ENCODE measurements around the gene GLT8D2.
A peak's percentile ranks its signal among the peaks of the same experiment; 100 is the strongest.

Gene GLT8D2, protein sequence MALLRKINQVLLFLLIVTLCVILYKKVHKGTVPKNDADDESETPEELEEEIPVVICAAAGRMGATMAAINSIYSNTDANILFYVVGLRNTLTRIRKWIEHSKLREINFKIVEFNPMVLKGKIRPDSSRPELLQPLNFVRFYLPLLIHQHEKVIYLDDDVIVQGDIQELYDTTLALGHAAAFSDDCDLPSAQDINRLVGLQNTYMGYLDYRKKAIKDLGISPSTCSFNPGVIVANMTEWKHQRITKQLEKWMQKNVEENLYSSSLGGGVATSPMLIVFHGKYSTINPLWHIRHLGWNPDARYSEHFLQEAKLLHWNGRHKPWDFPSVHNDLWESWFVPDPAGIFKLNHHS

DNA sequence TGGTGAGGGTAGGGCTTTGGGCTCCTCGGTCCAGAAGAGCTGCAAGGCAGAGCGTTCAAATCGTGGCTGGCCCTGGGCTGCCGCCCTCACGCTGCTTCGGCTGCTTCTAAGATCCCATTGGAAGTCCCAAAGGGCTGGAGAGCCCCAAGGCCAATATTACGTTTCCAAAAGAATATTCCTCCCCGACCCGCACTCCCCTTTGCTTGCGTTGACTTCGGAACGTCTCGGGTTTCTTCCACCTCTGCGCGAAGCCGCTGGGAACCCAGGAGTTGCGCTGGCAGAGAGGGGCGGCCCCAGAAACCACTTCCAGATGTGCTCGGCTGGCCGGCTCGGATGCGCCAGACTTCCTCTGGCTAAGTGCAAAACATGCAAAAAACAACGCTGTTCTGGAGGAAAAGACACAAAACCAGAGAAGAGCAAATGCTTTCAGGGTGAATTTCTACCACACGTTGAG is at the start of gene GLT8D2:
GLT8D2 (minus strand) TSS at position 285 of the 454 bp plus-strand sequence. CDS start 30,539 bp downstream, outside the sequence.
- DNase-seq: no peak

DNA sequence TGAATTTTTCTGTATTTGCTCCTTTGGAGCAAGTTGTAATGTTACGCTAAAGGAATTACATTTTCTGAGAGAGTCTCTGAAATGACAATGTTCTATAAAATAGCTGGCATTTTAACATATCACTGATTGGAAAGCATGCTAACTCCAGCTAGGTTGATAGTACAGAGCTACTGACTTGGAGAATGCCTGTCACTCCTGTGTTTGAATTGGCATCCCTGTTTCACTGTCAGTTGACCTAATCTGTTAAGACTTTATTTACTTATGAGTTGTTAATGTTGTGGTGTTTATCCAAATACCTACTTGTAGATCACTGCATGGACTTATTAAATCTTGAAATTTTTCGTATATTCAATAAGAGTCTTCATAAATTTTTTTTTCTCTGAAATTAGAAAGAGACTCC is 48.0 kb upstream of the GLT8D2 start:
- DNase-seq: no peak

DNA sequence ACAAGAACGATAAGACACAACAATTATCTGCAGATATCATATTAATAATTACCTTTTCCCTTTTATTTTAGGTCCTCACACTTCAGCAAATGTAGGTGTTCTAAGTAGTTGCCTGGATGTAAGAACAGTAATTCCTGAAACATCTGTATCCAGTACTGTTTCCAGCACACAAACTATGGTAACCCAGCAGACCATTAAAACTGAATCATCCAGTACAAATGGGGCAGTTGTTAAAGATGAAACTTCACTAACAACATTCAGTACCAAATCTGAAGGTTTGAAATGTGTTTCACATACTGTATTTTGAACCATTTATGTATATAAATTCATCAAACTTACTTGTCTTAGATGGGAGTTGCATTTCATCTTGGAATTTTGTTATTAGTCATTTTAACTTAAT is 45.3 kb upstream of the GLT8D2 start:
- no peak for DNase-seq

DNA sequence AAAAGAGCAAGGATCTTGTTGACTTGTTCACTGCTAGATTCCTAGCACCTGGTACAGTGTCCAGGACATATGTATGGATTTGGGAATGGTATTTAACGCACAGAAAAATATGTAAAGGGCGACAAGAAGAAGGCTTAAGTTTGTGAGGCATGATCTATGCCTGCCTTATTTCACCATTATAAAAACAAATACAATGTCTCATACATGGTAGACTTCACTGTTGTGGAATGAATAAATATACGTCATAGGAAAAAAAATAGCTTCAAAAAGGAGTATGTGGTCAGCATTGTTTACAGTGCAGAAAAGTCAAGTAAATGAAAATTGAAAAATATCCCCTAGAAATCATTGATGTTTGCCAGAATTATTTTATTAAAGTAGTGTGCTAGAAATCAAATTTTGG is 44.3 kb upstream of the GLT8D2 start:
- DNase-seq: no peak

DNA sequence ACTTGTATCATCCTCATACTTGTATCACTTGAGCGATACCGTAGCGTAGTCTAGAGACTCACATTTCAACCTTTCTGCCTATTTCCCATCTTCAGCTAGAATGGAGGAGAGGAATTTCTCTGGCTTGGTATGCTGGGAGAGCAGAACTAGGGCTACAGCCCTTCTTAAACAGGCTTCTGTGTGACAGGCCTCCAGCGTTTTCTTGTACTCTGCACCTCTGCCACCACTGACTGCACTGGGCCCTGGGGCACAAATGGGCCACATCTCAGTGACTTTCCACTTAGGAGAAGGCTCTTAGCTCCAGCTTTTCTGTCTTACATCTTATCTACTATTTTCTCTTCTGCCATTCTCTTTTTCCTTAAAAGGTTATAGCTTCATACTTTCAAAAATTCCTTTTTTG is 41.1 kb upstream of the GLT8D2 start:
- no peak for DNase-seq

DNA sequence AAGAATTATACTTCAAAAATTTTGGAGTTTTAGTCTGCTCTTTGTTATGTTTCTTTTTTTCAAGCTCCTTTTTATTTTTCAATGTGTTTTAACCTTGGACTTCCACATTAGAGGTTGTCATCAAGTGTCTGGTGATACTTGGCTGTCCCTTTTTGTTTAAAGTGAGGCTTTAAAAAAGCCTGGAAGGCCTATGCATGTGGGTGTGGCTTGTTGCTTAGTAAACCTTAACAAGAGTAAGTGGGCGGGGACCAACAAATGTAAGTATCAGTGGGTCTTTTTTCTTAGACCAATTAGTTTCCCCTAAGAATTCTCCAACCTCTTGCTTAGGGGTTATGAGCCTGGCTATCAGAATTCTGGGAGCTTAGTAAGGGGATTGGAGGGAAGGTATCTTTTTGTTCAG is 40.7 kb upstream of the GLT8D2 start:
- no peak for DNase-seq

DNA sequence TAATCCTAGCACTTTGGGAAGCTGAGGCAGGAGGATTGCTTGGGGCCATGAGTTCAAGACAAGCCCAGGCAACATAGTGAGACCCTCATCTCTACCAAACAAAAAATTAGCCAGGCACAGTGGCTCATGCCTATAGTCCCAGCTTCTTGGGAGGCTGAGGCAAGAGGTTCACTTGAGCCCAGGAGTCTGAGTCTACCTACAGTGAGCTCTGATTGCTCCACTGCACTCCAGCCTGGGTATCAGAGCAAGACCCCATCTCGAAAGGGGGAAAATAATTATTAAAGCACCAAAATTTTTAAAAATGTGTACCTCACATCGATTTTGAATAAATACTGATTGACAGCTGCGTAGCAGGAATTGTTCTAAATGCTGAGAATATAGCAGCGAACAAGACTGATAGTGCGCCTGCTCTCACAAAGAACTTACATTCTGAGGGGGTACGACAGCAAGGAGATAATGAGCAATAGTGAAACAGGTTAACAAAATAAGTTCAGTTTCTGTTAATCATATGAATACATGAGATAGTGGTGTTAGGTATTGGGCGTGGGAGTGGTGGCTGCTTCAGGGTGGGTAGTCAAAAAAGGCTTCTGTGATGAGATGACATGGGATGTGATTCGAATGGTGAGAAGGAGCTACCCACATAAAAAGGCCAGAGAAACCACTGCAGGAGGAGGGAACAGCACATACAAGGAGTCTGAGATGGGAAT is 33.9 kb upstream of the GLT8D2 start:
- DNase-seq: peak in 1 of 2 experiments; percentile 13

DNA sequence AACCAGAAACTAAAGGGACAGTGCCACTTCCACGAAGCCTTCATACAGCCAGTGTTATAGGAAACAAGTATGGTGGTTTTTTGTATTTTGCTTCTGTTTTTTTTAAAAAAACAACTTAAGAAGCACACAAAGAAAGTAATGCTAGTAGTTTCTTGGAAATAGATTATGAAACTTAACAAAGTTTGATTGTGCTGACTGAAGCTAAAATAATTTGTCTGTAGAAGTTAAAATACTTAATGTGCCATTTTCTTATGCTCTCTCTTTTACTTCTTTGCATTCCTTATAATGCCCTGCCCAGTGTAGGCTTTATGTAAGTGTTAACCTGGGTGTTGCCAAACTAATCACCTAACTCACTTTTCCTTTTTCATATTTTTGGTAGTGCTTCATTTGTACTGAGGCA is 30.8 kb upstream of the GLT8D2 start:
- DNase-seq: no peak

DNA sequence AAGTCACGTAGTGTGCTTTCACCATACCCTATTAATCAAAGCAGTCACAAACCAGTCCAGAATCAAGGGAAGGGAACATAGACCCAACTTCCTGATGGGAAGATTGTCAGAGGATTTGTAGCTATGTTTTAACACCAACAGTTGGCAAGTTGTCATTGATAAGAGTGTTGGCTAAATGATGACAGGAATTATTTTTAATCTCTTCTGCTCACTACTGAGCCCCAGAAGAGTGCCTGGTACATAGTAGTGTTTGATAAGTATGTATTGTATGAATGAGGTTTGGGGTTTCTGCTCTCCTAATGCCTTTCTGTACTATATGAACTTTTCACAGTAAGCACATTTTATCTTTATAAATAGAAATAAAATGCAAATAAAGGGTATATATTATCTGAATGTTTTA is 29.0 kb upstream of the GLT8D2 start:
- no peak for DNase-seq

DNA sequence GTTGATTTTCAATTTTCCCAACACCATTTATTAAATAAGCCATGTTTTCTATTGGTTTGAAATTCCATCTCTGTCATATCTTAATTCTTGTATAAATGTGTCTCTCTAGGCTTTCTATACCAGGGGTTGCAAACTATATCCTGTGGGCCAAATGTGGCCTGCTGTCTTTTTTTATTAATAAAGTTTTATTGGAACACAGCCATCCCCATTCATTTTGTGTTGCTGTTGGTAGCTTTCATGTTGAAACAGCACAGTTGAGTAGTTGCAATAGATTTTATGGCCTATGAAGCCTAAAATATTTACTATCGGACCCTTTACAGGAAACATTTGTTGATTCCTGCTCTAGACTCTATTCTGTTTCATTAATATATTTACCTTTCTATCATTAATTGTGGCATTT is 23.7 kb upstream of the GLT8D2 start:
- DNase-seq: no peak

DNA sequence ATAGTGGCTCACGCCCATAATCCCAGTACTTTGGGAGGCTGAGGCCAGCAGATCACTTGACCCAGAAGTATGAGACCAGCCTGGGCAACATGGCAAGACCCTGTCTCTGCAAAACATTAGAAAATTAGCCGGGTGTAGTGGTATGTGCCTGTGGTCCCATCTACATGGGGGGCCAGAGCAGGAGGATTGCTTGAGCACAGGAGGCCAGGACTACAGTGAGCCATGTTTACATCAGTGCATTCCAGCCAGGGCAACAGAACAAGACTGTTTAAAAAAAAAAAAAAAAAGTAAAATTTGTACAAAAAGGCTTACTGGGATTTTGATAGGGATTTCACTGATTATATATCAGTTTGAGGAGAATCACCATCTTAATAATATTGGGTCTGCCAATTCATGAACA is 22.1 kb upstream of the GLT8D2 start:
- DNase-seq: no peak

DNA sequence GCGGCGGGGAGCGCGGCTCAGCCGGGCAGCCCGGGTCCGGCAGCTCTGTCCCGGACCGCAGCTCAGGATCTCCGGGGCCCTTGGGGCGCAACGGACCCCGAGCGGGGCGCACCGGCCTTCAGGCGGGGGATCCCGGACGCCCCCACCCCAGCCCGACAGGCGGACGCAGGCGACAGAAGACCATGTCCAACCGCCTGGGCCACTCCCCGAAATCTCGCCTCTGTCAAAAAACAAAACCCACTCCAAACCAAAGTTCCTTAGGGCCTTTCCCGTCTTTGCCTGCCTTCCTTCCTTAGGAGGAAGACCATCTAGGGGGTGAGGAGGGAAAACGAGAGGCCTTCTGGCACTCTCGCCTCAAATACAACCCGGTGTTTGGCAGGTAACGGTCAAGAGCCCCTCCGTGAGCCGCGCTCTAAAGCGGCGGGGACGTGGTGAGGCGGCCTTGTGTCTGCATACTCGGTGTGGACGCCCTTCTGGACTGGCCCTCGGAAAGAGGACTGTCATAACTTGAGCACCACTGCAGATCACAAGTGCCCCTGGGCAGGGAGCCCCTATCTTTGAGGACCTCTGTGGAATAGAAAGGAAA is 14.9 kb upstream of the GLT8D2 start:
- DNase-seq: no peak

DNA sequence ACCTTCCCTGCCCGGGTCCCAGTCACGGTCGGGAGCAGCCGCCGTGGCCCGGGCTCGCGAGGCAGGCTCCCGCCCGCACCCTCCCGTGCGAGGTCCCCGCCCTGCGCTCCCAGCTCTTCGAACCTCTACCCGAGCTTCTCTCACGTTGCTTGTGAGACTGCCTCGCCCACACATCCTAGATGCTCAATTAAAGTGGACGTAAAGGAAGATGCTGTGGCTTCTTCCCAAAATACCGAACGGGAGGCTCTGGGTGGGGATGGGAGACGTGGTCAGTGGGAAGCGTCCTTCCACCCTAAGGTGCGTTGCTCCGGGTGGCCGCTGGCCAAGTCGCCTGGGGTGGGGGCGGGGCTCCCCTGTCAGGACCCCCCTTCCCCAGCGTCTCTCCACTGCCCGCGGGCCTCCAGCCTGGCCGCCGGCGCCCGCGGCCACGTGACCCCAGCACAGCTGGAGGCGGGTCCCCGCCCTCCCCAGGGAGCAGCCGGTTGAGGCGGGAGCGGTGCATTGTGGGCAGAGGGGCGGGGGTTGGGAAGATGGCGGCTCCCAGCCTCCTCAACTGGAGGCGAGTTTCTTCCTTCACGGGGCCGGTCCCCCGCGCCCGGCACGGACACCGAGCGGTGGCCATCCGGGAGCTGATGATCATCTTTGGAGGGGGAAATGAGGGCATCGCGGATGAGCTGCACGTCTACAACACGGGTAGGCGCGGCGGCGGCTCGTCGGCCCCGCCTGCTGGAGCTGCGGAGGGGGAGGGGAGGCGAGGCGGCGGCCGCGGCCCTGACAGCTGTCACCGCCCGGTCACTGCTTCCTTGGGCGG is 14.2 kb upstream of the GLT8D2 start, which contains the start of gene HCFC2:
HCFC2 (plus strand) TSS at position 501 of the 811 bp plus-strand sequence; CDS start at position 531, 30 bp downstream.
- DNase-seq: peak; percentile 89

DNA sequence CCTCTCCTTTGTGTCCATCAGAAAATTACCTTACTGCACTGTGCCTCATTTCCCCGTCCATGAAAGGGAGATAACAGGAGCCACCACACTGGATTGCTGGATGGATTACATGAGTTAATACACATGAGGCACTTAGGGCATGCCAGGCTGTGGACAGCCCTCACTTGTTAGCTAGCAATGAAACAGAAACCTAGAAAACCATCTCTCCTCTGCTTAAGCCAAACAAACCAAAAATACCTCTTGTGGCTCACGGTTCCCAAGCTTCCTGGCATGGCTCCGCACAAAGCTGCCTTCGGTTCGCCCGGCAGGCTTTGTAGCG is 13.7 kb upstream of the GLT8D2 start:
- DNase-seq: no peak

DNA sequence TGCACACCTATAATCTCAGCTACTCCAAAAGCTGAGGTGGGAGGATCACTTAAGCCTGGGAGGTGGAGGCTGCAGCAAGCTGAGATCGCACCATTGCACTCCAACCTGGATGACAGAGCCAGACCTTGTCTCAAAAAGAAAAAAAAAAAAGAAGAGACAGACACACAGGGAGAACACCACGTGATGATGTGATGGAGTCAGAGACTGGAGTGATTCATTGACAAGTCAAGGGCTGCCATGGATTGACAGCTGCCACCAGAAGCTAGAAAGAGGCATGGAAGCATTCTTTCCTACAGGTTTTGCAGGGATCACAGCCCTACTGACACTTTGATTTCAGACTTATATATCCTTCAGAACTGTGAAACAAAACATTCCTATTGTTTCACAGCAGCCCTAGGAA is 10.8 kb upstream of the GLT8D2 start:
- no peak for DNase-seq

DNA sequence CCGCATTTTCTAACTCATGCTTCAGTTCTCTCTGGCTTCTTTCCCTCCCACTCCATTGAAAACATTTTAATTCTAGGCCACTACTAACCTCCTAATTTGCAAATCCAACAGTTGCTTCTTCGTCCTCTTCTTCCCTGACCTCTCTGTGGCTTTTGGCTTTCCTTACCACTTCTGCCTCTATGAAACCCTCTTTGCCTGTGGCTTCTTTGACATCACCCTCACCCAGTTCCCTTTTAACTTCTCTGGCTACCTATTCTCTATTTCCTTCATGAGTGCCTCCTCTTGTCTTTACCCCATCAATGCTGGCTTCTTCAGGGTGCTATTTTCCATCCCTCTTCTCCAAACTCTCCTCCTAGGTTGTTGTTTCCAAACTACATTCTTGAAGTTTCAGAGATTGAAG is 10.0 kb upstream of the GLT8D2 start:
- no peak for DNase-seq

DNA sequence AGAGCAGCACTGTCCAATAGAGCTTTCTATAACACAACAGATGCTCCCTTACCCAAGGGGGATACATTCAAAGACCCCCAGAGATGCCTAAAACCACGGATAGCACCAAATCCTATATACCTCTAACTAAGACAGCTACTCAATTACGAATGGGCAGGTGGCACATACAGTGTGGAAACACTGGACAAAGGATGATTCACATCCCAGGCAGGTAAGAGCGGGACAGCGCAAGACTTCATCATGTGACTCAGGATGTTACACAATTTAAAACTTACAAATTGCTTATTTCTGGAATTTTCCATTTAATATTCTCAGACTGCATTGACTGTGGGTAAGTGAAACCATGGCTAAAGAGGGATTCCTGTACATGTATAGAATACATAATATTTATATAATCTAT is 8.8 kb upstream of the GLT8D2 start:
- DNase-seq: no peak

DNA sequence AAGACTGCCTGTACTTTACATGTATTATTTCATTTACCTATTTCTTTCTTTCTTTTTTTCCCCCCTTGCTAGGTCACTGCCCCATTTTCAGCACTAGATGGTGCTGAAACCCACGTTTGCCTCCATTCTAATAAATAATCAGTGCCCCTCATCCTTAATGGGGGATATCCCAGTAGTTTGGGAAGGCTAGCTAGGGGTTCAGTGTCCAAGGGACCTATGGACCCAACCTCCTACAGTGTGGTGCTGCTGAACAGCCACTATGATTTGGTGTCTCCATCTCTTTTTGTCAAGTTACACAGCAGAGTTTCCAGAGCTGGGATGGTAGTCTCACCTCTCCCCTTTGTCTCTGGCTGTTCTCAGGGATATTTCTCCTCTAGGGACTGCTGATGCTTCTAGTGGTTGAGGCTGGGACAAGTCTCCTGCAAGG is 7.8 kb upstream of the GLT8D2 start:
- no peak for DNase-seq

DNA sequence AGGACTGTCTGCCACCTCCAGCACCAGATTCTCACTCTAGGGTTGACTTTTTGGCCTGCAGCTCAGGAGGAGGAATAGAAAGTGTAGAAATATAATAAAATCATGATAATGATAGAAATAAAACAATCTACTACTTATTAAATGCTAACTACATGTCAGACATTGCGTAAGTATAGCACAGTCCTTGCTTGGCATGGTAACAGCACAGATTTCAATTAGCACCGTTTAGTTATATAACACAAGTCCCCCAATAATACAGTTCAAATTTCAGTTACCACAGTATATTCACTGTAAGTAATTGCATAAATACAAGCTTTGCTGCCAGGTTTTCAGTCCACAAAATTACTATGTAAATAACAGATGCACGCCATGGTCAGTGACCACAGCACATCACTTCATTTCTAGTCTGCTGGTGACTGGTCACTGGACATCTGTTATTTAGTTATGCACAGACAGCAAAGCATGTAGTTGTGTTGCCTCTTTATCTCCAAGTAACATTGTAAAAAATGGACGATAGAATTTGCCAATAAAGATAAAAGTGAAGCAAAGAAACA is 6.5 kb upstream of the GLT8D2 start:
- no peak for DNase-seq

DNA sequence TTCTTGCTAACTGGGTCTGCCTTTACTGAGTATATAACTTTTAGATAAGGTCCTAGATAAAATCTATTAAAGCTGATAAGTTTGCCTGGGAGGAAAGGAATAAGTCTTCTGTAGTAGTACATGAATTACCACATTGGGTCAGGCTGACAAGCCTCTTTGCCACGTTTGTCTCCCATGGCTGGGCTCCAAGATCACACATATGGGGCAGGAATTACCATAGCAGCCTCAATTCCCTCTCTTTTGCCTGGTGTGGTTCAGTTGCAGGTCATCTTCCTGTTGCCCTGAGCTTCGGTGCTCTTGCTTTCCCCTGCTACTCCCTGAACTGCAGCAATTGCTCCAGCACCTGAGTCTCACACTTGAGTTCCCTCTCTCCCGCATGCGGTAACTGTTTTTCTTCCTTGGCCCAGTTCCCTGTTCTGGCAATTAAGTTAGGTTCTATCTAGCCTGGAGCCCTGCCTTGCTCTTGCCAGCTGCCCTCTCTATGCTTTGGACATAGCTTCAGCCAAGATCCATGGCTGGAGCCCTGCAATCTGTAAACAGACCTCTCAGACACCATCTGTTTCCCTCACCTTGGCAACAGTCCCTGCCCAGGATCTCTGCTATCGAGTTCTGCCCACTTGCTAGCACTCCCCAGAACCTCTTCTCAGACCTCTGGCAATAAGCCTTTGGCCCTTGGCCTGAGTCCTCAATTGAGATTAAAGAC is 5.8 kb upstream of the GLT8D2 start:
- DNase-seq: no peak

DNA sequence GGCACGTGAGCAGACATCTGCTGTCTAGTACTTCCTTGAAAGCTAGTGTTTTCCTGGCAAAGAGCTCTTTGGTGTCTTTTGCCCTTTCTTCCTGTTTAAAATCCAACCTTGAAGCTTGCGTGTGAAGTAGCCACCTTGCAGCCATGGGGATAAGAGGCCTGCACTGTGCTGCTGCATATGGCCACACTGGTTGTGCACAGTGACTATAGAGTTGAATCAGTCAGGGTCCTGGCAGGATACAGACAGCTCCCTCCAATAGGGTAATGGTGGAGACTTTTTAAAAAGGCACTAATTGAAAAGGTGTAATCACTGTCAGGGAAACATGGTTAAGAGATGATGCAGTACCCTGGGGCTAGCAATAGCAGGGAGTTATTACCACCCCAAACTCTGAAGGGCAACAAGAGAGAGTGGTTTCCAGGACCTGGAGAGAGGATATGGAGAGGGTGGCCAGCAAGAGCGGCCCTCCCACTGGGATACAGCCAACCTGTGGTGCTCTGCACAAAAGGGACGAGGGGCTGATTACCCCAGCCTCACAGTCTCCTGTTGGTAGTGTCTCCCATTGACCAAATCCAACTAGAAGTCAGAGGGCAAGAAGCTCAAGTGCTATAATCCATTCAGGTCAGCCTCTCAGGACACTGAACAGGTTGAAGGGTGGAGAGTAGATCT is 4.8 kb upstream of the GLT8D2 start:
- DNase-seq: no peak

DNA sequence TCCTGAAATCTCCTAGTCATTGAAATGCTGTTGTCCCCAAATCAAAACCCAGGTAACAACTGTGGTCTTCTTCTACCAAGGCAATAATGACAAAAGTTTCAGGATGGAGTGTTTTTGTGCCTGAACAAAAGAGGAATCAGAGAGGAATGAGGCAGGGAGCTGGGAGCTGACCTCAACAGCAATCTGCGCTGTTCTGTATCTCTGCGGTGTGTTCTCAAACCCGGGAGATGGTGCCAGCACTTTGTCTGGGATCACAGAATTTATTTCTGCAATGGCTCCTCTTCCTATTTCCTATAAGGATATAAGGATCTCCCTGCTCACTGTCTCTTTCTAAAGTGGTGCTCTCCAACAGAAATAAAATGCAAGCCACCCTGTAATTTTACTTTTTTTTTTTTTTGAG is 449 bp upstream of the GLT8D2 start:
- no peak for DNase-seq
